HUDEP-2 (cell line): ENCODE measurements around the gene PIM2.
A peak's percentile ranks its signal among the peaks of the same experiment; 100 is the strongest.
"Not testable (repeated sequence)": the region's sequence is repeated elsewhere in the genome, so short reads cannot be mapped to it uniquely, and the experiment has no call there.

Source experiments
- DNase-seq, 76 experiments: peaks; one replicate each; lab custom pipeline; 2025; ENCODE audit not compliant: unreplicated experiment in 76 of 76; lab: John Stamatoyannopoulos, UW

Gene PIM2

GRCh38 chrX:48886586-48886985 lies 32.2 kb downstream of the PIM2 start:
- DNase-seq, result not testable (repeated sequence)

- no peak for DNase-seq
Observed at GRCh38 chrX:48883729-48884128, 35.1 kb downstream of the PIM2 start.

GRCh38 chrX:48876944-48877343 lies 41.9 kb downstream of the PIM2 start:
- DNase-seq, result not testable (repeated sequence)

- not testable (repeated sequence) for DNase-seq
Observed at GRCh38 chrX:48872017-48872416, 46.8 kb downstream of the PIM2 start.

- peak in 1 of 76 experiments; percentile 0 for DNase-seq
Observed at GRCh38 chrX:48864210-48864609, 54.6 kb downstream of the PIM2 start.
